GM11168 (cell line): Measurements from ENCODE around the gene IL31RA.

ENCODE experiments used
- in situ Hi-C: fragments of 300-500 bp; cut with MboI; formaldehyde crosslinking; loops from one replicate; pipeline ENCODE4 v1.12.0; 2022; ENCODE audit warnings: low sequenced_read_pairs; ENCODE audit not compliant: unreplicated experiment

Gene IL31RA

GRCh38 chr5:55965525-55965924, 114.4 kb downstream of the IL31RA start:
- in situ Hi-C loops: no loop called here

GRCh38 chr5:55966284-55966683, 115.1 kb downstream of the IL31RA start:
- in situ Hi-C loops: no loop called here

- in situ Hi-C loops: loop anchor here (10.0 kb wide), 1 partner anchor 225 kb away; no protein-coding TSS in a partner anchor
Measured at GRCh38 chr5:55969956-55970355, 118.8 kb downstream of the IL31RA start.
